CD4-positive, alpha-beta T cell (primary cell): ENCODE measurements around the gene CD300LF. TPM values are rescaled to one million over a fixed set of nuclear protein-coding genes. Genes with fewer than 3 reads are reported as not detected.

Experiments used
- ATAC-seq: fragments of 200-7000 bp; cut with Tn5 transposase; one replicate; pipeline ENCODE4 v1.10.0; 2022; ENCODE audit warnings: mild to moderate bottlenecking; ENCODE audit not compliant: poor library complexity
- CTCF ChIA-PET: fragments of 350-600 bp; sonication (Branson Sonifier 250); formaldehyde crosslinking; loops from one replicate; lab custom pipeline; 2021; ENCODE audit warnings: antibody characterized with exemption, inconsistent platforms; lab: Charles Lee
- POLR2A ChIA-PET: fragments of 350-600 bp; sonication (Branson Sonifier 250); formaldehyde crosslinking; loops from one replicate; lab custom pipeline; 2021; ENCODE audit warnings: antibody characterized with exemption, inconsistent platforms; lab: Charles Lee
- DNase-seq, 14 experiments: peaks; one replicate each; pipeline ENCODE4 v3.0.0-alpha.2; 2013 to 2020; ENCODE audit warnings: mixed read lengths in 2 of 14
- H3K27ac ChIP-seq, 2 donors: one replicate each; pipeline versions ENCODE4 v1.5.1 to v1.7.0; 2013; ENCODE audit warnings: low read length in 2 of 2, low read depth in 1 of 2, mild to moderate bottlenecking in 1 of 2
- H3K27me3 ChIP-seq, 2 experiments: 1 replicate in 1 of 2; 2 replicates in 1 of 2; pipeline versions ENCODE4 v1.6.1 to v1.7.0; 2013; ENCODE audit warnings: low read length in 2 of 2, control low read depth in 1 of 2, mild to moderate bottlenecking in 1 of 2, moderate library complexity in 1 of 2; ENCODE audit not compliant: insufficient read depth in 2 of 2, control insufficient read depth in 1 of 2
- H3K36me3 ChIP-seq: one replicate; pipeline ENCODE4 v1.6.1; 2013; ENCODE audit warnings: low read length, control low read depth; ENCODE audit not compliant: insufficient read depth
- H3K4me1 ChIP-seq: one replicate; pipeline ENCODE4 v1.6.1; 2013; ENCODE audit warnings: low read length, control low read depth; ENCODE audit not compliant: insufficient read depth
- H3K4me3 ChIP-seq: one replicate; pipeline ENCODE4 v1.5.1; 2013; ENCODE audit warnings: mild to moderate bottlenecking, low read length, moderate library complexity
- H3K9me3 ChIP-seq, 2 experiments: 1 replicate in 1 of 2; 2 replicates in 1 of 2; pipeline versions ENCODE4 v1.6.1 to v1.7.0; 2013; ENCODE audit warnings: low read length in 2 of 2, mild to moderate bottlenecking in 2 of 2, control low read depth in 1 of 2, moderate library complexity in 1 of 2; ENCODE audit not compliant: control insufficient read depth in 1 of 2, insufficient read depth in 1 of 2
- H3K27ac Mint-ChIP-seq: one replicate; pipeline ENCODE4 v1.8.0; 2020; ENCODE audit warnings: mixed read lengths
- H3K27me3 Mint-ChIP-seq: one replicate; pipeline ENCODE4 v1.8.0; 2021; ENCODE audit warnings: mixed read lengths
- H3K36me3 Mint-ChIP-seq: one replicate; pipeline ENCODE4 v1.8.0; 2021; ENCODE audit warnings: low read depth, mixed read lengths
- H3K4me1 Mint-ChIP-seq: one replicate; pipeline ENCODE4 v1.8.0; 2021; ENCODE audit warnings: low read depth, mixed read lengths
- H3K4me3 Mint-ChIP-seq: one replicate; pipeline ENCODE4 v1.8.0; 2020; ENCODE audit warnings: mild to moderate bottlenecking, mixed read lengths
- H3K9me3 Mint-ChIP-seq: one replicate; pipeline ENCODE4 v1.8.0; 2020; ENCODE audit warnings: mixed read lengths
- CTCF ChIP-seq: fragments of 200-600 bp; IDR thresholded peaks from one replicate; pipeline ENCODE4 v1.8.0; 2022; ENCODE audit warnings: antibody characterized with exemption, mild to moderate bottlenecking
- intact Hi-C, 2 experiments: fragments of 100-400 bp; cut with DNase I in 1 of 2; cut with micrococcal nuclease in 1 of 2; formaldehyde crosslinking; loops; one replicate each; pipeline versions ENCODE4 v1.15.1 to v1.9.0; 2023 to 2025; cut with DNase I, micrococcal nuclease
- total RNA-seq, 174 experiments: library from RNA in 2 of 174; stranded (reverse) in 2 of 174; gene quantifications; one replicate each; pipeline ENCODE4 v1.2.3 and lab custom pipeline; 2021 to 2026

The CD300LF gene
- total RNA-seq, 2 experiments from 2014 or later: 0.39 to 1.0 TPM

GRCh38 chr17:74758848-74759168 is 46.1 kb upstream of the CD300LF start:
- TF ChIP-seq CTCF: no peak

GRCh38 chr17:74757931-74758847 is 45.5 kb upstream of the CD300LF start:
- peaks cover 53% of the 10 kb centered on the region for H3K36me3 ChIP-seq
- intact Hi-C loops: no loop called here
- H3K4me3 Mint-ChIP-seq: peak overlapping the region; percentile 88
- H3K9me3 ChIP-seq: no peaks in the 10 kb centered on the region
- H3K4me1 Mint-ChIP-seq: peaks cover 79% of the 10 kb centered on the region
- no peaks in the 10 kb centered on the region for H3K27me3 ChIP-seq
- peak overlapping the region; percentile 35 for H3K4me3 ChIP-seq
- peaks cover 27% of the 10 kb centered on the region for H3K36me3 Mint-ChIP-seq
- CTCF ChIA-PET: interaction anchor here (0.9 to 3.4 kb wide), 4 partner anchors 9 to 95 kb away, joined by 3 to 18 read pairs (median 6); partner anchors contain the start of gene RAB37
- no peaks in the 10 kb centered on the region for H3K27me3 Mint-ChIP-seq
- no peaks in the 10 kb centered on the region for H3K9me3 Mint-ChIP-seq
- peak overlapping the region; percentile 91 for H3K27ac Mint-ChIP-seq
- TF ChIP-seq CTCF: no peak
- H3K4me1 ChIP-seq: peaks cover 100% of the 10 kb centered on the region
- no peak for DNase-seq
- H3K27ac ChIP-seq: peak overlapping the region; percentile 63 to 65
- POLR2A ChIA-PET: interaction anchor here (0.7 to 6.1 kb wide), 8 partner anchors 10 to 115 kb away, joined by 3 to 90 read pairs (median 12); partner anchors contain the start of genes FDXR, NAT9, NHERF1 and RAB37
- ATAC-seq: no peak

More at GRCh38 chr17:74758848-74759168, 46.1 kb upstream of the CD300LF start:
- Histone ChIP-seq H3K27ac (peak overlapping the region; percentile 59 to 63), H3K4me3 (peak overlapping the region; percentile 35), H3K36me3 (peaks cover 54% of the 10 kb centered on the region), H3K27me3 (no peaks in the 10 kb centered on the region), H3K4me1 (peaks cover 100% of the 10 kb centered on the region), H3K9me3 (no peaks in the 10 kb centered on the region)
- CTCF ChIA-PET: interaction anchor here (0.9 to 3.4 kb wide), 8 partner anchors 8 to 101 kb away, joined by 3 to 23 read pairs (median 8); partner anchors contain the start of gene RAB37
- H3K4me3 Mint-ChIP-seq: peak overlapping the region; percentile 88
- ATAC-seq (peak; percentile 41), DNase-seq (peak in 4 of 14 experiments; percentile 28 to 68 (median 50))
- H3K27me3 Mint-ChIP-seq: no peaks in the 10 kb centered on the region
- peak overlapping the region; percentile 91 for H3K27ac Mint-ChIP-seq
- POLR2A ChIA-PET: interaction anchor here (0.8 to 6.1 kb wide), 11 partner anchors 11 to 114 kb away, joined by 3 to 90 read pairs (median 7); partner anchors contain the start of genes FDXR, NAT9, NHERF1 and RAB37
- peaks cover 73% of the 10 kb centered on the region for H3K4me1 Mint-ChIP-seq
- intact Hi-C loops: no loop called here
- H3K36me3 Mint-ChIP-seq: peaks cover 28% of the 10 kb centered on the region
- no peaks in the 10 kb centered on the region for H3K9me3 Mint-ChIP-seq

GRCh38 chr17:74757502-74757901 is 44.8 kb upstream of the CD300LF start:
- Mint-ChIP-seq H3K9me3 (no peaks in the 10 kb centered on the region), H3K4me1 (peaks cover 81% of the 10 kb centered on the region), H3K27ac (peak overlapping the region; percentile 91), H3K4me3 (no peak overlapping the region), H3K36me3 (peaks cover 27% of the 10 kb centered on the region), H3K27me3 (no peaks in the 10 kb centered on the region)
- Histone ChIP-seq H3K36me3 (peaks cover 53% of the 10 kb centered on the region), H3K4me1 (peaks cover 100% of the 10 kb centered on the region), H3K4me3 (peak overlapping the region; percentile 8), H3K27me3 (no peaks in the 10 kb centered on the region), H3K9me3 (no peaks in the 10 kb centered on the region), H3K27ac (peak overlapping the region; percentile 63 to 65)
- ATAC-seq (no peak), DNase-seq (no peak)
- ChIA-PET POLR2A (interaction anchor here (0.7 to 6.1 kb wide), 7 partner anchors 9 to 116 kb away, joined by 3 to 90 read pairs (median 7); partner anchors contain the start of genes FDXR, NAT9, NHERF1 and RAB37), CTCF (interaction anchor here (1.2 to 3.4 kb wide), 2 partner anchors 20 to 95 kb away, joined by 3 to 18 read pairs; partner anchors contain the start of gene RAB37)
- no peak for TF ChIP-seq CTCF
- intact Hi-C loops: no loop called here
